OCI-LY3 (cell line): ENCODE results near the gene OPTC.

ENCODE experiments used
- EZH2phosphoT487 ChIP-seq: fragments of 200-600 bp; shearing (Covaris generic); IDR thresholded peaks from 2 replicates; pipeline ENCODE4 v1.6.1; 2018; ENCODE audit warnings: antibody characterized with exemption, mixed run types, low read depth
- TF ChIP-seq, protein P1 (sequence below): fragments of 200-600, 300-600 bp; sonication (generic); IDR thresholded peaks from 2 replicates; pipeline ENCODE4 v1.5.1; 2014; ENCODE audit warnings: antibody characterized with exemption, low read length, low read depth

DNA sequence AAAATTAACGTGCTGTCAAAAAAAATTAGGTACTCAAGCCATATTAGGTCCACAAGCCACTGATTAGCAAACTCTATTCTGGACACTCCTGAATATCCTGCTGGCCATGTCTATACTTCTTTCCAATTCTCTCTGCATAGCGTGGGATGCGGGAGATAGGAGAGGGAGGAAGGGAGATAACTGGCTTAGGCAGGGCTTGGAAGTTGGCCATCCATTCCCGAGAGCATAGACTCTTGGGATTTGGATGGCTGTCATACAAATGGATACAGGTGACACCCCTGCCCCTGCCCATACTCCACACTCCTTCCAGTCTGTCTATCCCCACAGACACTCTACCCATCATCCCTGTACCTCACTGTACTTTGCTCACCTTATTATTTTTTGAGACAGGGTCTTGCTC lies 20.7 kb upstream of the OPTC start:
- TF ChIP-seq, protein P1, sequence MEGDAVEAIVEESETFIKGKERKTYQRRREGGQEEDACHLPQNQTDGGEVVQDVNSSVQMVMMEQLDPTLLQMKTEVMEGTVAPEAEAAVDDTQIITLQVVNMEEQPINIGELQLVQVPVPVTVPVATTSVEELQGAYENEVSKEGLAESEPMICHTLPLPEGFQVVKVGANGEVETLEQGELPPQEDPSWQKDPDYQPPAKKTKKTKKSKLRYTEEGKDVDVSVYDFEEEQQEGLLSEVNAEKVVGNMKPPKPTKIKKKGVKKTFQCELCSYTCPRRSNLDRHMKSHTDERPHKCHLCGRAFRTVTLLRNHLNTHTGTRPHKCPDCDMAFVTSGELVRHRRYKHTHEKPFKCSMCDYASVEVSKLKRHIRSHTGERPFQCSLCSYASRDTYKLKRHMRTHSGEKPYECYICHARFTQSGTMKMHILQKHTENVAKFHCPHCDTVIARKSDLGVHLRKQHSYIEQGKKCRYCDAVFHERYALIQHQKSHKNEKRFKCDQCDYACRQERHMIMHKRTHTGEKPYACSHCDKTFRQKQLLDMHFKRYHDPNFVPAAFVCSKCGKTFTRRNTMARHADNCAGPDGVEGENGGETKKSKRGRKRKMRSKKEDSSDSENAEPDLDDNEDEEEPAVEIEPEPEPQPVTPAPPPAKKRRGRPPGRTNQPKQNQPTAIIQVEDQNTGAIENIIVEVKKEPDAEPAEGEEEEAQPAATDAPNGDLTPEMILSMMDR: no peak
- TF ChIP-seq EZH2phosphoT487: no peak
